ENCODE results near the gene SLC26A1. TPM values are rescaled to one million over a fixed set of nuclear protein-coding genes. Genes with fewer than 3 reads are reported as not detected.

The SLC26A1 gene
- total RNA-seq, 1 experiment from 2014 or later: 0.22 TPM

DNA sequence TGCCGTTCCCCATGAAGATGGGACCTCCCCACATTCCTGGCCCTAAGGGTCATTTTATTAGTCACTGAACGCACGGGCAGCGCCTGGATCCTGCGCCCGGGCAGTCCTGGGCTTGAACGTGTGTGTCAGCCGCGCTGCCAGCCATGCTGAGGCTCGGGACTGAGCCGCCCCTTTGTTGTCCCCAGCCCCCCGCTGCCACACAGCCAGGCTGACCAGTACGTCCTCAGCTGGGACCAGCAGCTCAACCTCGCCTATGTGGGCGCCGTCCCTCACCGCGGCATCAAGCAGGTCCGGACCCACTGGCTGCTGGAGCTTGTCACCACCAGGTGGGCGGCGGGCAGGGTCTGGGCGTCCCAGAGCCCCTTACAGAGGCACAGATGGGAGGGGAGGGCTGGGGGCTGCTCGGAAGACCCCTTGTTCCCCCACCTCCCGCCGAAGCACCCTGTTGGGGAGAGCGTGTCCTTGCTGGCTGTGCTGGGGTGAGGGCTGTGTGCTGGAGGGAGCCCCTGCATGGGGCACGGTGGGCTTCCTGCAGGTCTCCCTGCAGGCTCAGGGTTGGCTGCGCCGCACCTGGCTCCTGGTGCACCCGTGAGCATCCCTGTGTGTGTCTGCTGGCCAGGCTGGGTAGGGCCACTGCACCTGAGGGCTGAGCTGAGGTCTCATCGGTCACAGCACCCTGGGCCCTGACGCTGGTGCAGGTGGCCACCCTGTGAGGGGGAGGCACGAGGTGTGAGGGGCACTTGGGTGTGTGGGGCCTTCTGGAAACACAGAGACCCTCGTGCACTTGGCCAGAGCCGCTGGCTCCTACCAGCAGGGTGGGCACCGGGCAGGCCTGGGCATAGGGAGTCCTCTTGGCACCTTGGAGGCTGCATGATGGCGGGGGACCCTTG, 5.3 kb downstream of the SLC26A1 start:
- DNase-seq (ENCODE audit: low read depth, low spot score) (no peak), ATAC-seq (no peak)
- RAD21 ChIA-PET (ENCODE audit: low non-redundant PET in 1 of 2, low total read pairs in 2 of 2, uncharacterized antibody in 2 of 2, unreplicated experiment in 2 of 2): interaction anchor here (0.6 to 1.0 kb wide), 4 partner anchors 25 to 245 kb away, joined by 3 to 4 read pairs (median 4); no protein-coding TSS in a partner anchor
- TSS peak; percentile 33 for BruUV-seq (replicated peaks)
- Histone ChIP-seq H2AFZ (ENCODE audit: low read depth, low read length, poor library complexity, severe bottlenecking) (no peak overlapping the region), H3K4me3 (replicated peaks in 1 of 2; ENCODE audit: low read depth in 1 of 2, low read length in 2 of 2) (peak overlapping the region; percentile 67 to 71), H3K9ac (ENCODE audit: low read length) (peak overlapping the region; percentile 70), H3K4me1 (ENCODE audit: control insufficient read depth in 1 of 2, insufficient read depth in 2 of 2, low read length in 2 of 2) (peaks cover 17 to 47% of the 10 kb centered on the region in 2 experiments), H3K9me2 (ENCODE audit: insufficient read depth) (no peaks in the 10 kb centered on the region), H3K4me2 (ENCODE audit: low read length) (peak overlapping the region; percentile 96), H3K79me2 (ENCODE audit: insufficient read depth, low read length) (no peaks in the 10 kb centered on the region), H4K20me1 (ENCODE audit: insufficient read depth) (no peaks in the 10 kb centered on the region), H3K27ac (ENCODE audit: low read depth, low read length) (peak overlapping the region; percentile 88), H3K9me3 (ENCODE audit: control insufficient read depth in 1 of 2, insufficient read depth in 1 of 2, low read depth in 1 of 2, low read length in 2 of 2) (no peaks in the 10 kb centered on the region), H3K36me3 (ENCODE audit: control insufficient read depth in 1 of 2, insufficient read depth in 2 of 2, low read length in 2 of 2) (no peaks in the 10 kb centered on the region), H3K27me3 (ENCODE audit: insufficient read depth, low read length) (no peaks in the 10 kb centered on the region)
- CTCF ChIA-PET: interaction anchor here (0.7 to 1.3 kb wide), 6 partner anchors 23 to 385 kb away, joined by 3 to 7 read pairs (median 3); partner anchors contain the start of genes FGFRL1, GAK and TMEM175
- TF ChIP-seq, protein P1, sequence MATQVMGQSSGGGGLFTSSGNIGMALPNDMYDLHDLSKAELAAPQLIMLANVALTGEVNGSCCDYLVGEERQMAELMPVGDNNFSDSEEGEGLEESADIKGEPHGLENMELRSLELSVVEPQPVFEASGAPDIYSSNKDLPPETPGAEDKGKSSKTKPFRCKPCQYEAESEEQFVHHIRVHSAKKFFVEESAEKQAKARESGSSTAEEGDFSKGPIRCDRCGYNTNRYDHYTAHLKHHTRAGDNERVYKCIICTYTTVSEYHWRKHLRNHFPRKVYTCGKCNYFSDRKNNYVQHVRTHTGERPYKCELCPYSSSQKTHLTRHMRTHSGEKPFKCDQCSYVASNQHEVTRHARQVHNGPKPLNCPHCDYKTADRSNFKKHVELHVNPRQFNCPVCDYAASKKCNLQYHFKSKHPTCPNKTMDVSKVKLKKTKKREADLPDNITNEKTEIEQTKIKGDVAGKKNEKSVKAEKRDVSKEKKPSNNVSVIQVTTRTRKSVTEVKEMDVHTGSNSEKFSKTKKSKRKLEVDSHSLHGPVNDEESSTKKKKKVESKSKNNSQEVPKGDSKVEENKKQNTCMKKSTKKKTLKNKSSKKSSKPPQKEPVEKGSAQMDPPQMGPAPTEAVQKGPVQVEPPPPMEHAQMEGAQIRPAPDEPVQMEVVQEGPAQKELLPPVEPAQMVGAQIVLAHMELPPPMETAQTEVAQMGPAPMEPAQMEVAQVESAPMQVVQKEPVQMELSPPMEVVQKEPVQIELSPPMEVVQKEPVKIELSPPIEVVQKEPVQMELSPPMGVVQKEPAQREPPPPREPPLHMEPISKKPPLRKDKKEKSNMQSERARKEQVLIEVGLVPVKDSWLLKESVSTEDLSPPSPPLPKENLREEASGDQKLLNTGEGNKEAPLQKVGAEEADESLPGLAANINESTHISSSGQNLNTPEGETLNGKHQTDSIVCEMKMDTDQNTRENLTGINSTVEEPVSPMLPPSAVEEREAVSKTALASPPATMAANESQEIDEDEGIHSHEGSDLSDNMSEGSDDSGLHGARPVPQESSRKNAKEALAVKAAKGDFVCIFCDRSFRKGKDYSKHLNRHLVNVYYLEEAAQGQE (IDR thresholded peaks at IDR 0.05; ENCODE audit: low read depth): no peak
- TF ChIP-seq CEBPB (IDR thresholded peaks at IDR 0.05; ENCODE audit: low read depth) (no peak), RAD21 (IDR thresholded peaks at IDR 0.05; ENCODE audit: low read depth) (no peak), ATF3 (IDR thresholded peaks at IDR 0.05) (no peak), EZH2 (IDR thresholded peaks at IDR 0.05) (no peak), ZBTB33 (IDR thresholded peaks at IDR 0.05; ENCODE audit: extremely low read depth, insufficient replicate concordance, low read length) (no peak), ZFX (IDR thresholded peaks at IDR 0.05) (no peak), ELF1 (IDR thresholded peaks at IDR 0.05; ENCODE audit: borderline replicate concordance, low read depth) (no peak), POLR2AphosphoS5 (IDR thresholded peaks at IDR 0.05; ENCODE audit: low read depth, low read length) (no peak), SP1 (IDR thresholded peaks at IDR 0.05; ENCODE audit: low read depth) (no peak)
- TF ChIP-seq, protein P2, sequence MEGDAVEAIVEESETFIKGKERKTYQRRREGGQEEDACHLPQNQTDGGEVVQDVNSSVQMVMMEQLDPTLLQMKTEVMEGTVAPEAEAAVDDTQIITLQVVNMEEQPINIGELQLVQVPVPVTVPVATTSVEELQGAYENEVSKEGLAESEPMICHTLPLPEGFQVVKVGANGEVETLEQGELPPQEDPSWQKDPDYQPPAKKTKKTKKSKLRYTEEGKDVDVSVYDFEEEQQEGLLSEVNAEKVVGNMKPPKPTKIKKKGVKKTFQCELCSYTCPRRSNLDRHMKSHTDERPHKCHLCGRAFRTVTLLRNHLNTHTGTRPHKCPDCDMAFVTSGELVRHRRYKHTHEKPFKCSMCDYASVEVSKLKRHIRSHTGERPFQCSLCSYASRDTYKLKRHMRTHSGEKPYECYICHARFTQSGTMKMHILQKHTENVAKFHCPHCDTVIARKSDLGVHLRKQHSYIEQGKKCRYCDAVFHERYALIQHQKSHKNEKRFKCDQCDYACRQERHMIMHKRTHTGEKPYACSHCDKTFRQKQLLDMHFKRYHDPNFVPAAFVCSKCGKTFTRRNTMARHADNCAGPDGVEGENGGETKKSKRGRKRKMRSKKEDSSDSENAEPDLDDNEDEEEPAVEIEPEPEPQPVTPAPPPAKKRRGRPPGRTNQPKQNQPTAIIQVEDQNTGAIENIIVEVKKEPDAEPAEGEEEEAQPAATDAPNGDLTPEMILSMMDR (IDR thresholded peaks at IDR 0.05 in 2 of 3, conservative IDR thresholded peaks at IDR 0.05 in 1 of 3; ENCODE audit: borderline replicate concordance in 1 of 3, insufficient read depth in 1 of 3, low read depth in 2 of 3, low read length in 2 of 3): no peak
- intact Hi-C loops (cut with micrococcal nuclease): loop anchor here (2.0 to 10.0 kb wide), 3 partner anchors 15 to 383 kb away; partner anchors contain the start of gene DGKQ
- POLR2A ChIA-PET: no interaction called here
